Measurements from ENCODE around the gene TEKT5.

GRCh38 chr16:10625595-10626357, 69.0 kb downstream of the TEKT5 start:
- TF ChIP-seq POLR2AphosphoS5 (IDR thresholded peaks at IDR 0.05; ENCODE audit: low read depth, low read length) (no peak), TAF1 (IDR thresholded peaks at IDR 0.05; ENCODE audit: low read depth, low read length) (no peak), POLR2A (IDR thresholded peaks at IDR 0.05; ENCODE audit: low read depth, low read length) (no peak)

All from GM12891 (cell line).